HCT116 (cell line): ENCODE results near the gene MGST3. TPM values are rescaled to one million over a fixed set of nuclear protein-coding genes. Genes with fewer than 3 reads are reported as not detected.
A peak's percentile ranks its signal among the peaks of the same experiment; 100 is the strongest.

Experiments
- ATAC-seq: fragments of 200-7000 bp; cut with Tn5 transposase; 2 replicates; pipeline ENCODE4 v1.9.1; 2020; ENCODE audit warnings: mild to moderate bottlenecking, moderate library complexity
- BruUV-seq: library from RNA; stranded (reverse); fragments of 400-500 nt; replicated peaks from 2 replicates; lab custom pipeline; 2021; lab: Mats Ljungman, UMichigan
- CTCF ChIA-PET: fragments of 300-600 bp; sonication (Branson Sonifier 250); formaldehyde crosslinking; loops from one replicate; lab custom pipeline; 2021; ENCODE audit warnings: antibody characterized with exemption; lab: Charles Lee
- POLR2A ChIA-PET: fragments of 300-600, 350-600 bp; sonication (Branson Sonifier 250); formaldehyde crosslinking; loops from one replicate; lab custom pipeline; 2021; ENCODE audit warnings: antibody characterized with exemption; lab: Charles Lee
- RAD21 ChIA-PET, 2 experiments: fragments of 300-600 bp; sonication (Branson Sonifier 250); formaldehyde crosslinking; loops; one replicate each; lab custom pipeline; 2023; ENCODE audit warnings: low total read pairs in 2 of 2; ENCODE audit not compliant: uncharacterized antibody in 2 of 2, unreplicated experiment in 2 of 2, low non-redundant PET in 1 of 2; lab: Charles Lee
- DNase-seq: peaks from one replicate; pipeline ENCODE4 v3.0.0-alpha.2; 2010; ENCODE audit warnings: low read depth, low spot score
- H2AFZ ChIP-seq: fragments of 200-600 bp; shearing (Covaris generic), sonication (generic); 2 replicates; pipeline ENCODE4 v1.6.1; 2017; ENCODE audit warnings: low read depth, mixed run types, mixed read lengths, antibody characterized with exemption, low read length; ENCODE audit not compliant: poor library complexity, severe bottlenecking
- H3K27ac ChIP-seq: 2 replicates; pipeline ENCODE4 v1.5.1; 2012; ENCODE audit warnings: low read depth, low read length
- H3K27me3 ChIP-seq: fragments of 200-600 bp; sonication (generic); 2 replicates; pipeline ENCODE4 v1.6.1; 2016; ENCODE audit warnings: mixed run types, low read length, mixed read lengths; ENCODE audit not compliant: insufficient read depth
- H3K36me3 ChIP-seq, 2 experiments: fragments of 200-500 bp in 1 of 2; fragments of 200-600 bp in 1 of 2; sonication (Bioruptor generic) in 1 of 2; sonication (generic) in 1 of 2; 2 replicates each; pipeline versions ENCODE4 v1.5.1 to v1.6.1; 2014 to 2016; ENCODE audit warnings: low read length in 2 of 2, inconsistent platforms in 1 of 2, mixed read lengths in 1 of 2, mixed run types in 1 of 2; ENCODE audit not compliant: insufficient read depth in 2 of 2, control insufficient read depth in 1 of 2
- H3K4me1 ChIP-seq, 2 experiments: fragments of 200-600 bp in 1 of 2; sonication (generic) in 1 of 2; 2 replicates each; pipeline versions ENCODE4 v1.5.1 to v1.6.1; 2012 to 2017; ENCODE audit warnings: low read length in 2 of 2, inconsistent platforms in 1 of 2, mild to moderate bottlenecking in 1 of 2, mixed read lengths in 1 of 2, mixed run types in 1 of 2, moderate library complexity in 1 of 2; ENCODE audit not compliant: insufficient read depth in 2 of 2, control insufficient read depth in 1 of 2
- H3K4me2 ChIP-seq: fragments of 200-600 bp; sonication (generic); 2 replicates; pipeline ENCODE4 v1.6.1; 2017; ENCODE audit warnings: mixed run types, low read length, mixed read lengths
- H3K4me3 ChIP-seq, 2 experiments: fragments of 200-600 bp in 1 of 2; sonication (generic) in 1 of 2; replicated peaks in 1 of 2; 2 replicates each; pipeline ENCODE4 v1.5.1; 2011 to 2016; ENCODE audit warnings: low read length in 2 of 2, control low read depth in 1 of 2, low read depth in 1 of 2, mild to moderate bottlenecking in 1 of 2, mixed read lengths in 1 of 2, mixed run types in 1 of 2
- H3K79me2 ChIP-seq: fragments of 200-600 bp; sonication (generic); 2 replicates; pipeline ENCODE4 v1.6.1; 2017; ENCODE audit warnings: mild to moderate bottlenecking, mixed run types, low read length, moderate library complexity, mixed read lengths; ENCODE audit not compliant: insufficient read depth
- H3K9ac ChIP-seq: fragments of 200-600 bp; sonication (generic); 2 replicates; pipeline ENCODE4 v1.6.1; 2016; ENCODE audit warnings: low read length, mixed read lengths
- H3K9me2 ChIP-seq: fragments of 200-600 bp; sonication (generic), shearing (Covaris generic); 2 replicates; pipeline ENCODE4 v1.6.1; 2017; ENCODE audit warnings: mixed run types, mild to moderate bottlenecking, moderate library complexity; ENCODE audit not compliant: insufficient read depth
- H3K9me3 ChIP-seq, 2 experiments: fragments of 200-500 bp in 1 of 2; fragments of 200-600 bp in 1 of 2; sonication (Bioruptor generic) in 1 of 2; sonication (generic) in 1 of 2; 2 replicates each; pipeline ENCODE4 v1.6.1; 2014 to 2017; ENCODE audit warnings: low read length in 2 of 2, mixed read lengths in 2 of 2, inconsistent platforms in 1 of 2, low read depth in 1 of 2, mild to moderate bottlenecking in 1 of 2, mixed run types in 1 of 2, moderate library complexity in 1 of 2; ENCODE audit not compliant: control insufficient read depth in 1 of 2, insufficient read depth in 1 of 2
- H4K20me1 ChIP-seq: fragments of 200-600 bp; sonication (generic), shearing (Covaris generic); 2 replicates; pipeline ENCODE4 v1.6.1; 2017; ENCODE audit warnings: mixed run types, mild to moderate bottlenecking, moderate library complexity; ENCODE audit not compliant: insufficient read depth
- CBX3 ChIP-seq: IDR thresholded peaks from 2 replicates; pipeline ENCODE4 v1.6.1; 2012; ENCODE audit warnings: low read depth
- ELF1 ChIP-seq: IDR thresholded peaks from 2 replicates; pipeline ENCODE4 v1.6.1; 2012; ENCODE audit warnings: low read depth, borderline replicate concordance
- RAD21 ChIP-seq: IDR thresholded peaks from 2 replicates; pipeline ENCODE4 v1.6.1; 2012; ENCODE audit warnings: low read depth, mild to moderate bottlenecking
- SIN3A ChIP-seq: IDR thresholded peaks from 2 replicates; pipeline ENCODE4 v1.6.1; 2012; ENCODE audit warnings: low read depth
- SP1 ChIP-seq: IDR thresholded peaks from 2 replicates; pipeline ENCODE4 v1.6.1; 2012; ENCODE audit warnings: low read depth
- TCF7L2 ChIP-seq: IDR thresholded peaks from 2 replicates; pipeline ENCODE4 v1.7.0; 2011; ENCODE audit warnings: borderline replicate concordance, inconsistent platforms; ENCODE audit not compliant: insufficient read depth, insufficient read length; ENCODE audit errors: extremely low read depth
- YY1 ChIP-seq: IDR thresholded peaks from 2 replicates; pipeline ENCODE4 v1.6.1; 2011; ENCODE audit warnings: low read length, low read depth, moderate library complexity, mild to moderate bottlenecking; ENCODE audit not compliant: insufficient replicate concordance; ENCODE audit errors: extremely low read depth
- ZFX ChIP-seq: fragments of 450-650 bp; IDR thresholded peaks from 2 replicates; pipeline ENCODE4 v1.6.1; 2017
- intact Hi-C: fragments of 100-400 bp; cut with micrococcal nuclease; formaldehyde crosslinking; loops from 2 replicates; pipeline ENCODE4 v1.10.0; 2022
- total RNA-seq: library from RNA; stranded (reverse); gene quantifications from one replicate; pipeline ENCODE4 v1.2.1, GENCODE V29; 2021; ENCODE audit not compliant: unreplicated experiment
- TF ChIP-seq, protein P1 (sequence below), 3 experiments: fragments of 200-600 bp in 1 of 3; sonication (generic) in 1 of 3; IDR thresholded peaks in 2 of 3; conservative IDR thresholded peaks in 1 of 3; 2 replicates each; pipeline ENCODE4 v1.5.1; 2012 to 2017; ENCODE audit warnings: low read depth in 2 of 3, low read length in 2 of 3, antibody characterized with exemption in 1 of 3, borderline replicate concordance in 1 of 3, control low read depth in 1 of 3, mild to moderate bottlenecking in 1 of 3, mixed read lengths in 1 of 3, mixed run types in 1 of 3, moderate library complexity in 1 of 3; ENCODE audit not compliant: insufficient read depth in 1 of 3
- TF ChIP-seq, protein P2 (sequence below): IDR thresholded peaks from 2 replicates; pipeline ENCODE4 v1.6.1; 2012

The MGST3 gene
- total RNA-seq, 1 experiment from 2014 or later = 93.7 TPM

- H3K27ac ChIP-seq = no peak overlapping the region
- intact Hi-C loops = loop anchor here (1.0 to 10.0 kb wide), 7 partner anchors 185 to 842 kb away; no protein-coding TSS in a partner anchor
- peaks cover 43% of the 10 kb centered on the region for H3K27me3 ChIP-seq
- no TSS peak for BruUV-seq
- H4K20me1 ChIP-seq = no peaks in the 10 kb centered on the region
- no peaks in the 10 kb centered on the region for H3K36me3 ChIP-seq
- DNase-seq (peak; percentile 74), ATAC-seq (peak; percentile 69)
- H3K9me3 ChIP-seq = no peaks in the 10 kb centered on the region
- H3K9me2 ChIP-seq = no peaks in the 10 kb centered on the region
- no peak overlapping the region for H3K9ac ChIP-seq
- peaks cover 5 to 10% of the 10 kb centered on the region in 2 experiments for H3K4me1 ChIP-seq
- H2AFZ ChIP-seq = no peak overlapping the region
- ChIA-PET CTCF (interaction anchor here (0.9 to 4.0 kb wide), 8 partner anchors 105 to 464 kb away, joined by 3 to 26 read pairs (median 6); partner anchors contain the start of gene ALDH9A1), POLR2A (no interaction called here), RAD21 (interaction anchor here (1.0 to 2.0 kb wide), 2 partner anchors 200 kb away, joined by 4 to 8 read pairs; no protein-coding TSS in a partner anchor)
- no peak overlapping the region for H3K4me2 ChIP-seq
- no peaks in the 10 kb centered on the region for H3K79me2 ChIP-seq
- TF ChIP-seq TCF7L2 (no peak), SP1 (0 out of 2 replicates have a peak, but pooled peaks have one; percentile 13), YY1 (no peak), ELF1 (no peak), RAD21 (peak; percentile 96), ZFX (no peak), SIN3A (no peak), CBX3 (no peak)
- TF ChIP-seq, protein P1, sequence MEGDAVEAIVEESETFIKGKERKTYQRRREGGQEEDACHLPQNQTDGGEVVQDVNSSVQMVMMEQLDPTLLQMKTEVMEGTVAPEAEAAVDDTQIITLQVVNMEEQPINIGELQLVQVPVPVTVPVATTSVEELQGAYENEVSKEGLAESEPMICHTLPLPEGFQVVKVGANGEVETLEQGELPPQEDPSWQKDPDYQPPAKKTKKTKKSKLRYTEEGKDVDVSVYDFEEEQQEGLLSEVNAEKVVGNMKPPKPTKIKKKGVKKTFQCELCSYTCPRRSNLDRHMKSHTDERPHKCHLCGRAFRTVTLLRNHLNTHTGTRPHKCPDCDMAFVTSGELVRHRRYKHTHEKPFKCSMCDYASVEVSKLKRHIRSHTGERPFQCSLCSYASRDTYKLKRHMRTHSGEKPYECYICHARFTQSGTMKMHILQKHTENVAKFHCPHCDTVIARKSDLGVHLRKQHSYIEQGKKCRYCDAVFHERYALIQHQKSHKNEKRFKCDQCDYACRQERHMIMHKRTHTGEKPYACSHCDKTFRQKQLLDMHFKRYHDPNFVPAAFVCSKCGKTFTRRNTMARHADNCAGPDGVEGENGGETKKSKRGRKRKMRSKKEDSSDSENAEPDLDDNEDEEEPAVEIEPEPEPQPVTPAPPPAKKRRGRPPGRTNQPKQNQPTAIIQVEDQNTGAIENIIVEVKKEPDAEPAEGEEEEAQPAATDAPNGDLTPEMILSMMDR (IDR thresholded peaks at IDR 0.05 in 2 of 3, conservative IDR thresholded peaks at IDR 0.05 in 1 of 3; ENCODE audit: borderline replicate concordance in 1 of 3, insufficient read depth in 1 of 3, low read depth in 2 of 3, low read length in 2 of 3) = peak; percentile 76 to 94 (median 90)
- TF ChIP-seq, protein P2, sequence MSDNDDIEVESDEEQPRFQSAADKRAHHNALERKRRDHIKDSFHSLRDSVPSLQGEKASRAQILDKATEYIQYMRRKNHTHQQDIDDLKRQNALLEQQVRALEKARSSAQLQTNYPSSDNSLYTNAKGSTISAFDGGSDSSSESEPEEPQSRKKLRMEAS = no peak
- no peak overlapping the region for H3K4me3 ChIP-seq
Observed at GRCh38 chr1:165592945-165593823, 37.9 kb upstream of the MGST3 start.
